Measurements from ENCODE around the gene TP73. TPM values are rescaled to one million over a fixed set of nuclear protein-coding genes. Genes with fewer than 3 reads are reported as not detected.

The TP73 gene
- total RNA-seq, 2 experiments from 2014 or later = not detected

- H3K36me3 ChIP-seq (ENCODE audit: insufficient read depth, low read length) = no peaks in the 10 kb centered on the region
- no peak overlapping the region for H3K27ac Mint-ChIP-seq
- H3K27me3 ChIP-seq (ENCODE audit: control insufficient read depth in 1 of 2, insufficient read depth in 2 of 2, low read length in 2 of 2) = peaks cover 0 to 3% of the 10 kb centered on the region in 2 experiments
- ATAC-seq (ENCODE audit: poor library complexity) = no peak
- no peak overlapping the region for H3K4me3 Mint-ChIP-seq
- ChIA-PET POLR2A (no interaction called here), CTCF (no interaction called here)
- H3K4me1 Mint-ChIP-seq (ENCODE audit: low read depth) = peaks cover 26% of the 10 kb centered on the region
- no peak for DNase-seq
- no peaks in the 10 kb centered on the region for H3K9me3 Mint-ChIP-seq
- H3K4me1 ChIP-seq (ENCODE audit: insufficient read depth, low read length) = peaks cover 36% of the 10 kb centered on the region
- peaks cover 0 to 3% of the 10 kb centered on the region in 2 experiments for H3K9me3 ChIP-seq (ENCODE audit: control insufficient read depth in 1 of 2, insufficient read depth in 1 of 2, low read length in 2 of 2)
- TF ChIP-seq CTCF (IDR thresholded peaks at IDR 0.05) = no peak
- intact Hi-C loops (cut with DNase I, micrococcal nuclease) = no loop called here
- no peak overlapping the region for H3K4me3 ChIP-seq (ENCODE audit: low read length)
- no peak overlapping the region for H3K27ac ChIP-seq (ENCODE audit: low read depth in 1 of 2, low read length in 2 of 2)
- H3K27me3 Mint-ChIP-seq = peaks cover 4% of the 10 kb centered on the region
- no peaks in the 10 kb centered on the region for H3K36me3 Mint-ChIP-seq (ENCODE audit: low read depth)
Observed at GRCh38 chr1:3675436-3675835, 23.1 kb downstream of the TP73 start.

- H3K27ac Mint-ChIP-seq = no peak overlapping the region
- peaks cover 4% of the 10 kb centered on the region for H3K27me3 Mint-ChIP-seq
- H3K9me3 ChIP-seq (ENCODE audit: control insufficient read depth in 1 of 2, insufficient read depth in 1 of 2, low read length in 2 of 2) = peaks cover 0 to 8% of the 10 kb centered on the region in 2 experiments
- no peaks in the 10 kb centered on the region for H3K27me3 ChIP-seq (ENCODE audit: control insufficient read depth in 1 of 2, insufficient read depth in 2 of 2, low read length in 2 of 2)
- no peaks in the 10 kb centered on the region for H3K36me3 ChIP-seq (ENCODE audit: insufficient read depth, low read length)
- DNase-seq (peak in 1 of 14 experiments; percentile 29), ATAC-seq (ENCODE audit: poor library complexity) (no peak)
- peaks cover 36% of the 10 kb centered on the region for H3K4me1 ChIP-seq (ENCODE audit: insufficient read depth, low read length)
- no peaks in the 10 kb centered on the region for H3K9me3 Mint-ChIP-seq
- ChIA-PET POLR2A (no interaction called here), CTCF (no interaction called here)
- H3K4me3 Mint-ChIP-seq = no peak overlapping the region
- H3K4me1 Mint-ChIP-seq (ENCODE audit: low read depth) = peaks cover 26% of the 10 kb centered on the region
- no peak overlapping the region for H3K4me3 ChIP-seq (ENCODE audit: low read length)
- H3K27ac ChIP-seq (ENCODE audit: low read depth in 1 of 2, low read length in 2 of 2) = no peak overlapping the region
- intact Hi-C loops (cut with DNase I, micrococcal nuclease) = no loop called here
- TF ChIP-seq CTCF (IDR thresholded peaks at IDR 0.05) = no peak
- no peaks in the 10 kb centered on the region for H3K36me3 Mint-ChIP-seq (ENCODE audit: low read depth)
Observed at GRCh38 chr1:3676581-3677470, 24.5 kb downstream of the TP73 start.

DNA sequence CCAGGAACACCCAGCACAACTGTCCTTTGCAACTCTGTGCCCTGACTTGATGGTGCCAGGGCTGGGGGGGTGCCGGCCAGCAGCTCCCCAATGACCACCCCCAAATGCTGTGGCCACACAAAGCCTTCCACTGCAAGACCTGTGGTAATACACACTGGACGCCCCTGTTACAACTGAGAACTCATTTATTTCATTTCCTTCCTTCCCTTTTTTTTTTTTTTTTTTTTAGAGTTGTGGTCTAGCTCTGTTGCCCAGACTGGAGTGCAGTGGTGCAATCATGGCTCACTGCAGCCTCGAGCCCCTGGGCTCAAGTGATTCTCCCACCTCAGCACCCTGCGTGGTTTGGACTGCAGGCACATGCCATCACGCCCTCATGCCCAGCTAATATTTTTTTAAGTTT lies 25.2 kb downstream of the TP73 start:
- no peak for TF ChIP-seq CTCF (IDR thresholded peaks at IDR 0.05)
- Mint-ChIP-seq H3K9me3 (no peaks in the 10 kb centered on the region), H3K4me3 (no peak overlapping the region), H3K4me1 (ENCODE audit: low read depth) (peaks cover 26% of the 10 kb centered on the region), H3K27ac (no peak overlapping the region), H3K36me3 (ENCODE audit: low read depth) (no peaks in the 10 kb centered on the region), H3K27me3 (peaks cover 4% of the 10 kb centered on the region)
- Histone ChIP-seq H3K9me3 (ENCODE audit: control insufficient read depth in 1 of 2, insufficient read depth in 1 of 2, low read length in 2 of 2) (peaks cover 0 to 8% of the 10 kb centered on the region in 2 experiments), H3K4me1 (ENCODE audit: insufficient read depth, low read length) (peaks cover 36% of the 10 kb centered on the region), H3K36me3 (ENCODE audit: insufficient read depth, low read length) (no peaks in the 10 kb centered on the region), H3K27me3 (ENCODE audit: control insufficient read depth in 1 of 2, insufficient read depth in 2 of 2, low read length in 2 of 2) (no peaks in the 10 kb centered on the region), H3K4me3 (ENCODE audit: low read length) (no peak overlapping the region), H3K27ac (ENCODE audit: low read depth in 1 of 2, low read length in 2 of 2) (no peak overlapping the region)
- intact Hi-C loops (cut with DNase I, micrococcal nuclease) = no loop called here
- DNase-seq (no peak), ATAC-seq (ENCODE audit: poor library complexity) (no peak)
- ChIA-PET CTCF (no interaction called here), POLR2A (no interaction called here)
